Astrocyte of the cerebellum (primary cell): ENCODE results near the gene ZNF302.
A peak's percentile ranks its signal among the peaks of the same experiment; 100 is the strongest.

Experiments used
- DNase-seq: peaks from one replicate; pipeline ENCODE4 v3.0.0-alpha.2; 2011; ENCODE audit warnings: low read depth
- H3K4me3 ChIP-seq: 2 replicates; pipeline ENCODE4 v1.5.1; 2011; ENCODE audit warnings: mild to moderate bottlenecking, low read depth, low read length, moderate library complexity
- CTCF ChIP-seq: IDR thresholded peaks from 2 replicates; pipeline ENCODE4 v1.5.1; 2012; ENCODE audit warnings: low read length, low read depth, moderate library complexity, mild to moderate bottlenecking; ENCODE audit errors: missing control alignments
- in situ Hi-C: cut with HindIII; loops from 2 replicates; pipeline ENCODE4 v1.10.0; 2017; ENCODE audit warnings: low sequenced_read_pairs

ZNF302 gene

DNA sequence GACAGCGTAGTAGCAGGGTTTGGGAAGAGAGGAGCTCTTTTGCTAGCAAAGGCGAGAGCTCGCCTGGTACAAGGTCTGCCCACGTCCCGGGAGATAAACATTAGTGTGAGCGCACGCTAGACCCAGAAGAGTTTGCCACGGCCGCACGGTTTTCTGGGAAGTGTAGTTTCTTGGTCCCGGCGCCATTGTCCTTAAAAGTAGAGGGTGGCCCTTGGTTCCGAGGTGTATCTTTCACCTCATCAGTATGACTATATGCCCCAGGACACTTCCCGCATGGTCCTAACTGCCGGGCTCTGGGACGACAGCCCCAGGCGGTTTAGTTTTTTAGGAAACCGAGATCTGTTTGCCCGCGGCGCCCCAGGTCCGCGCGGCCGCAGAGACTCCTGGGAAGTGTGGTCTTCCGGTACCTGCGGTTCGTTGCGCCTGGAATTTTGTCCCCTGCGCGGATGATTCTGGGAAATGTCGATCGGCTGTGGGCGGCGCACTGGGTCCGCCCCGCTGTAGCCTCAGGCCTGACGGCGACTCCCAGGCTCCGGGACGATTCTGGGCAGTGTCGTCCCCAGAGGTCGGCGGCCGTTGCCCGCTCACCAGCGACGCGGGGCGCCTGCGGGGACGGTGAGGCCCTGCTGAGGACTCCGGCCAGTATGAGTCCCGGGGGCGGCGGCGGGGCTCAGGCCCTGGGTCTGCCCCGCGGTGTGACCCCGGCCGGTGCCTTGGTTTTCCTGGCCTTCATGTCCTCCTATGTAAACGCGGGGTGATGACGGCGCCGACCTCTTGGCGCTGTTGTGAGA is 56.5 kb downstream of the ZNF302 start, which contains the start of gene ZNF181:
ZNF181 (plus strand) TSS at position 498 of the 791 bp plus-strand sequence. CDS start 795 bp downstream, outside the sequence.
- TF ChIP-seq CTCF = no peak
- peak; percentile 63 for DNase-seq
- H3K4me3 ChIP-seq = peak within 1 kb of the TSS; percentile 70
- in situ Hi-C loops = no loop called here

GRCh38 chr19:34734537-34735103 is 57.1 kb downstream of the ZNF302 start:
- peak overlapping the region; percentile 70 for H3K4me3 ChIP-seq
- in situ Hi-C loops = no loop called here
- TF ChIP-seq CTCF = no peak
- peak; percentile 63 for DNase-seq
